Left lung (tissue), 10 donors: ENCODE measurements around the gene MBD3L1. TPM values are rescaled to one million over a fixed set of nuclear protein-coding genes. Genes with fewer than 3 reads are reported as not detected.

Source experiments
- ATAC-seq: fragments of 200-7000 bp; cut with Tn5 transposase; one replicate; pipeline ENCODE4 v1.9.1; 2020; ENCODE audit warnings: moderate library complexity
- DNase-seq, 4 donors: peaks; one replicate each; pipeline ENCODE4 v3.0.0-alpha.2; 2013 to 2020
- H3K27ac ChIP-seq, 2 donors: fragments of 200-600 bp; sonication (generic) in 1 of 2; one replicate each; pipeline versions ENCODE4 v1.5.0 to v1.8.0; 2020 to 2021
- H3K27me3 ChIP-seq, 2 donors: fragments of 200-600 bp; sonication (generic) in 1 of 2; one replicate each; pipeline versions ENCODE4 v1.5.0 to v1.8.0; 2020 to 2021
- H3K36me3 ChIP-seq, 2 donors: fragments of 200-600 bp; sonication (generic) in 1 of 2; one replicate each; pipeline versions ENCODE4 v1.5.0 to v1.8.0; 2020 to 2021
- H3K4me1 ChIP-seq, 2 donors: fragments of 200-600 bp; one replicate each; pipeline ENCODE4 v1.8.0; 2021
- H3K4me3 ChIP-seq, 2 donors: fragments of 200-600 bp; sonication (generic) in 1 of 2; one replicate each; pipeline versions ENCODE4 v1.5.0 to v1.8.0; 2020 to 2021; ENCODE audit warnings: mild to moderate bottlenecking in 1 of 2
- H3K9me3 ChIP-seq, 2 donors: fragments of 200-600 bp; sonication (generic) in 1 of 2; one replicate each; pipeline versions ENCODE4 v1.5.0 to v1.8.0; 2020 to 2021
- intact Hi-C, 2 donors: fragments of 100-400 bp; cut with DNase I; formaldehyde crosslinking; loops; one replicate each; pipeline versions ENCODE4 v1.11.2 to v1.14.2; 2022
- polyA plus RNA-seq, 6 donors: library from polyadenylated mRNA; unstranded; fragments of 120-200 nt; gene quantifications; one replicate each; pipeline ENCODE4 v1.2.1, GENCODE V29; 2013; ENCODE audit not compliant: insufficient read length in 6 of 6
- total RNA-seq, 2 donors: library from RNA; stranded (reverse); fragmentation: NEBNext Ultra II Directional; extraction: Animal tissue kit (Norgen Biotek cat#: 25700); gene quantifications; one replicate each; pipeline ENCODE4 v1.2.1, GENCODE V29; 2021
- TF ChIP-seq, protein P1 (sequence below), 2 donors: fragments of 200-600 bp; sonication (generic) in 1 of 2; IDR thresholded peaks; one replicate each; pipeline versions ENCODE4 v1.5.0 to v1.8.0; 2021; ENCODE audit warnings: antibody characterized with exemption in 2 of 2
- donor health status: DM: no; HTN: yes; CAD: no.
- donor health status: DM: no; HTN: no; CAD: no.

MBD3L1 gene
- total and polyA plus RNA-seq, 8 donors: not detected

DNA sequence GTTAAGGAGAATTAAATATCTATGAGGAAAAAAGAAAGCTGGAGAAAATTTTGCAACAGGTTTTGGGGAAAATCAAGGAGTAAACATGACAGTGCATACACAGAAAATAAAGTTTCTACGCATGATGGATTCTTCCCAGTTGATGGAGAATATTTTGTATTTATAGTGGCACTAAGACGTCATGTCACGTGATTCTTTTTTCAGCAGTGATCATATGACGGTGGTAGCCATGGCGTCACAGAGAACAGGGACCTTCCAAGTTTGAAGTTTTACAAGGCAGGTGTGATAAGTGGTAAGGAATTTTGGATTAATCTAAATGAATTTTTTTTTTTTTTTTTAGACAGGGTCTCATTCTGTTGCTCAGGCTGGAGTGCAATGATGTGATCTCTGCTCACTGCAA lies 8.5 kb downstream of the MBD3L1 start:
- DNase-seq (no peak), ATAC-seq (no peak)
- TF ChIP-seq, protein P1, sequence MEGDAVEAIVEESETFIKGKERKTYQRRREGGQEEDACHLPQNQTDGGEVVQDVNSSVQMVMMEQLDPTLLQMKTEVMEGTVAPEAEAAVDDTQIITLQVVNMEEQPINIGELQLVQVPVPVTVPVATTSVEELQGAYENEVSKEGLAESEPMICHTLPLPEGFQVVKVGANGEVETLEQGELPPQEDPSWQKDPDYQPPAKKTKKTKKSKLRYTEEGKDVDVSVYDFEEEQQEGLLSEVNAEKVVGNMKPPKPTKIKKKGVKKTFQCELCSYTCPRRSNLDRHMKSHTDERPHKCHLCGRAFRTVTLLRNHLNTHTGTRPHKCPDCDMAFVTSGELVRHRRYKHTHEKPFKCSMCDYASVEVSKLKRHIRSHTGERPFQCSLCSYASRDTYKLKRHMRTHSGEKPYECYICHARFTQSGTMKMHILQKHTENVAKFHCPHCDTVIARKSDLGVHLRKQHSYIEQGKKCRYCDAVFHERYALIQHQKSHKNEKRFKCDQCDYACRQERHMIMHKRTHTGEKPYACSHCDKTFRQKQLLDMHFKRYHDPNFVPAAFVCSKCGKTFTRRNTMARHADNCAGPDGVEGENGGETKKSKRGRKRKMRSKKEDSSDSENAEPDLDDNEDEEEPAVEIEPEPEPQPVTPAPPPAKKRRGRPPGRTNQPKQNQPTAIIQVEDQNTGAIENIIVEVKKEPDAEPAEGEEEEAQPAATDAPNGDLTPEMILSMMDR (IDR thresholded peaks at IDR 0.05): no peak
- peaks cover 0 to 40% of the 10 kb centered on the region in 2 donors for H3K27me3 ChIP-seq
- H3K9me3 ChIP-seq: no peaks in the 10 kb centered on the region
- no peaks in the 10 kb centered on the region for H3K36me3 ChIP-seq
- no peaks in the 10 kb centered on the region for H3K4me1 ChIP-seq
- H3K4me3 ChIP-seq: no peak overlapping the region
- no peak overlapping the region for H3K27ac ChIP-seq
- intact Hi-C loops: no loop called here

DNA sequence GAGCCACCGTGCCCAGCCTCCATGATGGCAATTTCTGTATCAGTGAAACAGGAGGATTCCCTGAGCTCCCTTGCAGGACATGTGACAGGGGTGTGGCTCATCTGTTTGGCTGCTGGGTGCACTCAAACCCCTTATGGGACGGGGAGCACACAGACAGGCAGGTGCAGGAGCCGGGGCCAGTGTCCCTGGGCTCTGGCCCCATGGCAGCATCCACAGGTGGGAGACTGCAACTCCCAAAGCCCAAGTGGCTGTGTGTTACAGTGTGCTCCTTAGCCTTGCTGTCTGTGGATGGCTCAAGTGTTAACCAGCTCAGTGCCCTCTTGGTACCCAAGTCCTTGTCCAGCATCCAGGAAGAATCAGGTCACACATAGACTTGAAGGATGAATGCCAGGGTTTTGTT lies 14.6 kb downstream of the MBD3L1 start:
- Histone ChIP-seq H3K27me3 (peaks cover 0 to 23% of the 10 kb centered on the region in 2 donors), H3K9me3 (peaks cover 0 to 19% of the 10 kb centered on the region in 2 donors), H3K4me3 (no peak overlapping the region), H3K36me3 (no peaks in the 10 kb centered on the region), H3K27ac (no peak overlapping the region), H3K4me1 (no peaks in the 10 kb centered on the region)
- intact Hi-C loops: no loop called here
- no peak for DNase-seq
- TF ChIP-seq, protein P1 (IDR thresholded peaks at IDR 0.05): no peak
- no peak for ATAC-seq

DNA sequence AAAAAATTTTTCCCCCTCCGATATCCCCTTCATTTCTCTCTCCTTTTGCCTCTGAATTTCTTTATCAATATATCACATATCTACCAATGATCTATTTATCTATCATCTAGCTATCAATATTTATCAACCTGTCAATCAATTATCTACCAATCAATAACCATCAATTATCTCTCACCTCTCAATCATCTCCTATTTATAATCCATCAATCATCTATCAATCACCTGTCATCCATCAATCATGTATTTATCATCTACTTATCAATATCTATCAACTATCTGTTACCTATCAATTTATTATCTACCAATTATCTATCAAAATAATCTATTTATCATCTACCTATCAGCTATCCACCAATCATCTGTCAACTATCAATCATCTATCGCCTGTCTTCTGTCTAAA lies 17.1 kb downstream of the MBD3L1 start:
- Histone ChIP-seq H3K36me3 (no peaks in the 10 kb centered on the region), H3K4me3 (no peak overlapping the region), H3K9me3 (peaks cover 0 to 19% of the 10 kb centered on the region in 2 donors), H3K27me3 (peaks cover 0 to 22% of the 10 kb centered on the region in 2 donors), H3K27ac (no peak overlapping the region), H3K4me1 (no peaks in the 10 kb centered on the region)
- intact Hi-C loops: no loop called here
- DNase-seq (no peak), ATAC-seq (no peak)
- TF ChIP-seq, protein P1 (IDR thresholded peaks at IDR 0.05): no peak

DNA sequence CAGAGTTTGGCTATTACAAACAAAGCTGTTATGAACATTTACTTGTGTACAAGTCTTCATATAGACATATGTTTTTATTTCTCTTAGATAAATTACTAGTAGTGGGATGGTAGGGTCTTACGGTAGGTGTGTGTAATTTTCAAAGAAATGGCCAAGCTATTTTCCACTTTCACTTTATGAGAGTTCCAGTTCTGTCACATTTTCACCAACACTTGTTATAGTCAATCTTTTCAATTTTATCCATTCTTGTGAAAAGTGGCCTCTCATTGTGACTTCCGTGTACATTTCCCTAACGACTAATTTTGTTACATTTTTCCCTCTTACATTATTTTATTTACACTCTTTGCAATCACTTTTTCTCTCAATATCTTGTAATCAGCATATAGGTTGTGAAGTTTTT lies 18.3 kb downstream of the MBD3L1 start:
- no peaks in the 10 kb centered on the region for H3K36me3 ChIP-seq
- TF ChIP-seq, protein P1 (IDR thresholded peaks at IDR 0.05): no peak
- H3K4me1 ChIP-seq: no peaks in the 10 kb centered on the region
- H3K9me3 ChIP-seq: peaks cover 0 to 19% of the 10 kb centered on the region in 2 donors
- H3K4me3 ChIP-seq: no peak overlapping the region
- peaks cover 0 to 25% of the 10 kb centered on the region in 2 donors for H3K27me3 ChIP-seq
- ATAC-seq (no peak), DNase-seq (no peak)
- intact Hi-C loops: no loop called here
- H3K27ac ChIP-seq: no peak overlapping the region

DNA sequence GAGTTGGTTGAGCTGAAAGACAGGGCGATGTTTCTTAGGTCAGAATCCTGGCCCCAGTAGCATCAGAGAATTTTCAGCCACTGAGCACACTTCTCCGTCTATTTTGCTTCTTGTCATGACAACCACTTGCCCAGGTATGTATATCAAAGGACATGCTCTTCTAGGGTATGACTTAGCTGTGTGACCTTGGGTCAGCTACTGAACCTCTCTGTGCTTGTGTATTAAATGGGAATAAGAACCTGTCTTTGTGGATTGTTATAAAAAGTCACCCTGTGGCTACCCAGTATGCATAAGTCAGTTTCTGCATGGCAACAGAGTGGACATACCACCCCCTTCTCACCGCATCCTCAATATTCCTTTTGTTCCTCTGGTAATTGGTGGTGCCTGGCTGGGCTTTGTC lies 26.1 kb downstream of the MBD3L1 start:
- intact Hi-C loops: no loop called here
- Histone ChIP-seq H3K27me3 (peaks cover 0 to 41% of the 10 kb centered on the region in 2 donors), H3K9me3 (no peaks in the 10 kb centered on the region), H3K4me3 (no peak overlapping the region), H3K4me1 (no peaks in the 10 kb centered on the region), H3K36me3 (no peaks in the 10 kb centered on the region), H3K27ac (no peak overlapping the region)
- DNase-seq (no peak), ATAC-seq (no peak)
- TF ChIP-seq, protein P1 (IDR thresholded peaks at IDR 0.05): no peak
